HFF-Myc (cell line): ENCODE data around the gene HESX1.

Source experiments
- DNase-seq: peaks from one replicate; pipeline ENCODE4 v3.0.0-alpha.2; 2011; ENCODE audit warnings: low read depth; ENCODE audit errors: extremely low read depth
- H3K4me3 ChIP-seq: replicated peaks from 2 replicates; pipeline ENCODE4 v1.5.1; 2011; ENCODE audit warnings: low read depth, mild to moderate bottlenecking, control low read depth, low read length
- CTCF ChIP-seq: IDR thresholded peaks from 2 replicates; pipeline ENCODE4 v1.5.1; 2012; ENCODE audit warnings: mild to moderate bottlenecking, low read depth, low read length, control low read depth; ENCODE audit errors: missing control alignments

HESX1 gene

GRCh38 chr3:57227204-57227929 lies 27.6 kb upstream of the HESX1 start, which contains the start of gene APPL1:
TSS of gene APPL1 (plus strand) at chr3:57227729. CDS start at chr3:57227884, 155 bp downstream.
- H3K4me3 ChIP-seq: peak within 1 kb of the TSS; percentile 60
- peak; percentile 31 for DNase-seq
- no peak for TF ChIP-seq CTCF

DNA sequence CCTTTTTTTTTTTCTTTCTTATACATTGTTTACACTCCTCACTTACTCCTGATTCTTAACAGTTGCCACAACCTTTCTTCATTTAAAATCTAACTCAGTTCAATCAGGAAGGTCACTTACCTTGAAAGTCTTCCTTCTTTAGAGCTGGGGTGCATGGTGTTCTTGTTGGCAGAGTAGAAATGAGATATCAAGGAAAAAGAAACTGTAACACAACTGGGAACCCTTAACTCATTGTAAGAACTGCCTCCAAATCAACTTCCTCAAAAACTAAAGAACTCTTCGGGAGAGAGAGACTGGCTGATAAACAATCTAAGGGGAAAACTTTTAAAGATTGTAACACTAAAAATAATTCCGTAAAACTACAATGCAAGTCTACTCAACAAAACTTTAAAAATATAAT lies 26.4 kb upstream of the HESX1 start:
- TF ChIP-seq CTCF: no peak
- no peak for DNase-seq
- H3K4me3 ChIP-seq: no peak overlapping the region

- no peak for TF ChIP-seq CTCF
- H3K4me3 ChIP-seq: no peak overlapping the region
- DNase-seq: no peak
Observed at GRCh38 chr3:57224856-57225255, 25.1 kb upstream of the HESX1 start.

DNA sequence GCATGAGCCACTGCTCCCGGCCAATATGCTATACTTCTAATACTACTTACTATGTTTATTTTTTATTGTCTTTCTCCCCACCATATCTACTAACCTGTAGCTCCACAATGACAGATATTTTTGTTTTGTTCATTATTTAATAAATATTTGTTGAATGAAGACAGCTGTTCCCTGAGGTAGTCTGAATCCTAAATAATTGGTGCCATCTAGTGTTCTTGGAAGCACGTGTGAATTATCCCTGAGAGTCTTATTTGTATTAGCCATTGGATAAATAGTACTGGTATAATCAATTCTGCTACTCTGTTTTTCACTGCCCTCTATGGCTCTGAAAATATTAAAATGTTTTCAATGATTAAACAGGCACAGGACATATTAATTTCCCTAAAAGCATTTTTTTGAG lies 22.1 kb upstream of the HESX1 start:
- peak; percentile 22 for TF ChIP-seq CTCF
- H3K4me3 ChIP-seq: no peak overlapping the region
- no peak for DNase-seq

- DNase-seq: no peak
- no peak overlapping the region for H3K4me3 ChIP-seq
- TF ChIP-seq CTCF: no peak
Observed at GRCh38 chr3:57206423-57206822, 6.6 kb upstream of the HESX1 start.

GRCh38 chr3:57194641-57195040 lies 5.1 kb downstream of the HESX1 start:
- DNase-seq: no peak
- TF ChIP-seq CTCF: no peak
- no peak overlapping the region for H3K4me3 ChIP-seq

- H3K4me3 ChIP-seq: no peak overlapping the region
- TF ChIP-seq CTCF: no peak
- DNase-seq: no peak
Observed at GRCh38 chr3:57192028-57192427, 7.8 kb downstream of the HESX1 start.
